GM12865 (cell line): ENCODE results near the gene ALDOA.
"Not testable (repeated sequence)": the region's sequence is repeated elsewhere in the genome, so short reads cannot be mapped to it uniquely, and the experiment has no call there.

Experiments
- DNase-seq: peaks from one replicate; pipeline ENCODE4 v3.0.0; 2010; ENCODE audit warnings: low read depth
- H3K4me3 ChIP-seq: 2 replicates; pipeline ENCODE4 v1.5.1; 2011; ENCODE audit warnings: mild to moderate bottlenecking, low read depth, low read length, control low read depth
- TF ChIP-seq, protein P1 (sequence below): IDR thresholded peaks from 2 replicates; pipeline ENCODE4 v1.5.1; 2011; ENCODE audit warnings: low read length, control low read depth, low read depth, inconsistent platforms; ENCODE audit not compliant: insufficient read depth; ENCODE audit errors: missing control alignments

ALDOA gene

DNA sequence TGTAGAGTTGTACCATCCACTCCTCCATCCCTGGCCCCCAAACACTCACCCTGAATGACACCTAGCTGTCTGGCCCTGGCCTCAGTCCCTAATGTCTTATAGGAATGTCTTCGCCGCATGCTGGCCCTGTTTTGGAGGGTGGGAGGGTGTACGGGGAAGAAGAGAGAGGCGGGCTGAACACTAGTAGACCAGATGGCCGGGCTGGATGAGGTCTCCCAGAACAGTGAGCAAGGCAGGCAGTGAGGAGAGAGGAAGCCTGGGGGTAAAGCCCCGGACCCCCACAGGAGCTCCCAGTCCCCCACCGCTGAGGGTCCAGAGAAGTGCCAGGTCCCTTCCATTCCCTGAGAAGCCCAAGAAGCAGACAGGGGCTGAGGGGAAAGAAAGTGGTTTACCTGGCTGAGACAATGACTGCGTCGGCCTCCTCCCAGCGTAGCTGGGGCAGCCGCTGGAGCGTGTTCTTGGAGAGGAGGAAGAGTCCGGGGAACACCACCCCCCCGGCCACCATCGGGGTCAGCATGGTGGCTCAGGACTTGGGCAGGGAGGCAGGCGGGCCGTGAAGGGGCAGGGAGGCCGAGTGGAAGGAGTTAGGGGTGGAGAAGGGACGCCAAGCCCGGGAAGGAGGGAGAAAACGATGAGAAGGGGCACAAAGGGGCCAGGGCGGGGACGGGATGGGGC lies 35.4 kb upstream of the ALDOA start:
- no peak overlapping the region for H3K4me3 ChIP-seq
- DNase-seq, result no peak

DNA sequence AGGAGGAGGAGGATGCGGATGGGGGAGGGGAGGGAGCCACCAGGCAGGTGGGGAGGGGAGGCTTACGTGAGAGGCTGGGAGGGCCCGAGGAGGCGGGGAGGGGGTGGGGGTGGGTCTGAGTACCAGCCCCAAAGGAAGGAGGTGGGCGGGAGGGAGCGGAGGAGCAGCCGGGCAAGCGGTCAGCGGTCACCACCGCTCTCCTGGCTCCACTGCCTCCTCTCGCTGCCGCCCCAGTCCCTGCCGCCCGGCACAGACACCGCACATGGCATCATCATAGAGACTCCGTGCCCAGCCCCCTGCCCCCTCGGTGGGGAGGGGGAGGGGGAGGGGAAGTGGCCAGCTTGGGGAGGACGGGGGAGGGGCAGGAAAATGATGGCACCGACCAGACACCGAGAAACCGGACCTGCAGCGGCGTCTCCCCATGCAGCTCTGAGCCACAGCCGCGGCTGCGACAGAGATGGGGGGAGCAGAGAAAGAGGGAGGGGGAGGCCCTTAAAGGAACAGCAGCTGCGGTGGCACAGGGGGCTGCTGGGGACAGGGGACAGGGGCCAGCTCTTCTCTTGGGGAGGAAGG lies 34.6 kb upstream of the ALDOA start, which contains the start of gene TLCD3B:
Gene TLCD3B, minus strand, starts transcription at position 431 of the 573 bp plus-strand sequence. CDS start 744 bp downstream, outside the sequence.
- no peak within 1 kb of the TSS for H3K4me3 ChIP-seq
- no peak for DNase-seq
- TF ChIP-seq, protein P1, sequence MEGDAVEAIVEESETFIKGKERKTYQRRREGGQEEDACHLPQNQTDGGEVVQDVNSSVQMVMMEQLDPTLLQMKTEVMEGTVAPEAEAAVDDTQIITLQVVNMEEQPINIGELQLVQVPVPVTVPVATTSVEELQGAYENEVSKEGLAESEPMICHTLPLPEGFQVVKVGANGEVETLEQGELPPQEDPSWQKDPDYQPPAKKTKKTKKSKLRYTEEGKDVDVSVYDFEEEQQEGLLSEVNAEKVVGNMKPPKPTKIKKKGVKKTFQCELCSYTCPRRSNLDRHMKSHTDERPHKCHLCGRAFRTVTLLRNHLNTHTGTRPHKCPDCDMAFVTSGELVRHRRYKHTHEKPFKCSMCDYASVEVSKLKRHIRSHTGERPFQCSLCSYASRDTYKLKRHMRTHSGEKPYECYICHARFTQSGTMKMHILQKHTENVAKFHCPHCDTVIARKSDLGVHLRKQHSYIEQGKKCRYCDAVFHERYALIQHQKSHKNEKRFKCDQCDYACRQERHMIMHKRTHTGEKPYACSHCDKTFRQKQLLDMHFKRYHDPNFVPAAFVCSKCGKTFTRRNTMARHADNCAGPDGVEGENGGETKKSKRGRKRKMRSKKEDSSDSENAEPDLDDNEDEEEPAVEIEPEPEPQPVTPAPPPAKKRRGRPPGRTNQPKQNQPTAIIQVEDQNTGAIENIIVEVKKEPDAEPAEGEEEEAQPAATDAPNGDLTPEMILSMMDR, result no peak

More for the DNA sequence above, 35.4 kb upstream of the ALDOA start:
- TF ChIP-seq, protein P1, result no peak

DNA sequence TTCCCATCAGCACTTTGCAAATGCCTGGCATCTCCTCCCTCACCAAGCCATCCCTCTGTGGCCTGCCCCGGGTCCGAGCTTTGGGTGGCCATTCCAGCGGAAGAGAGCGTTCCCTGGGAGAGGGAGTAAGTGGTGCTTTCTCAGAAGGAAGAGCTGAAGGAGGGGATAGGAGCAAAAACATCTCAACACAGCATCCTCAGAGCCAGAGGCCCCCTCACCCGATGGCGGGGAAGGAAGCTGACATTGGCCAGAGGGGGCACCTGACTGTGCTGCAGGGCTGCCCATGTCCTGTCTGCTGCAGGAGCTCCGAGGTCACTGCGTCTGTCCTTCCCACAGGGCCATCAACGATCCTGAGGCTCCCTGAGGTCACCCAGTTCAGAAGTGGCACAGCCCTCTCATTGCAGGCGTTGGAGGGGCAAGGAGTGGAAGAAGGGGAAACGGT lies 34.1 kb upstream of the ALDOA start:
- no peak overlapping the region for H3K4me3 ChIP-seq
- TF ChIP-seq, protein P1, result no peak
- DNase-seq, result no peak

DNA sequence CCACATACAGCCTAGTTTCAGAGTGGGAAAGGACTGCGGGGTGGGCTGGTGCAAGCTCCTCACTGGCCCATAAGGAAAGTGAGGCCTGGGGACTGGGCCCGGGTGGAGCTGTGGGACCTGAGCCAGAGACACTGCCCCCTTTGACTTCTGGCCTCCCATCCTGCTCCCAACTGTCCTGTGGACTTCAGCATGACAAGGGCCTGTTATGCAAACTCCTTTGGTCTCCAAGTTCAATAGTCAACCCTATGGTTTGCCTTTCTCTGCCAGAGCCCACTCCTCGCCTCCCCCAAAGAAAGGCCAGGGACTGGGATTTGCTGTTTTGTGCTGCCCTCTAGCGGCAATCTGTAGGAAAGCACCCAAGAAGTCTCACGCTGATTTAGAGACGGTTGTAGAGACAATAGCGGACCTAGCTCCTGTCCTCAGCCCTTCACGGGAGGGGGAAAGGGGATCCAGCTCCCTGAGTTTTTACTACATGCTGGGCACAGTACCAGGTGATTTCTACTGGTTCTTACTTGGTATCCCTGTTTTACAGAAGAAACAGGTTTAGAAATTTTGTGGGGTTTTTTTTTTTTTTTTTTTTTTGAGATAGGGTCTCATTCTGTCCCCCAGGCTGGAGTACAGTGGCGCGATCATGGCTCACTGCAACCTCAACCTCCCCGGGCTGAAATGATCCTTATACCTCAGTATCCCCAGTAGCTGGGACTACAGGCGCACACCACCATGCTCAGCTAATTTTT lies 33.3 kb upstream of the ALDOA start:
- no peak overlapping the region for H3K4me3 ChIP-seq
- TF ChIP-seq, protein P1, result peak; percentile 79
- DNase-seq, result peak; percentile 81

DNA sequence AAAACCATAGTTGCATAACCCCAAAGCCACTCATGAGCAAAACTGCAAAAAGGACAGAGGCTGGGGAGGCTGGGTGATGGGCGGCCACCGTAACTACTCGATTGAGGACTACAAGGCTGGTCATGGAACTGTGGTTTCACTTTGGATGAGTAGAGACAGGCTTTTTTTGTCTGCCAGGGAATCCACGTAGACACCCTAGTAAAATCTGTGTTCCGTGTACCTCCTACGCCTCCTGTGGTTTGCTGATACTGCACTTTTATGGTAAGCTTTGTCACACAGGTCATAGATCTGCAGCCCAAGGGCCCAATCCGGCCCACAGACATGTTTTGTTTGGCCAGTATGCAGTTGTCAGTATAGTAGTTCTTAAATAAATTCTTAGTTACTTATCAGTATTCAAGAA lies 32.3 kb upstream of the ALDOA start:
- DNase-seq, result peak; percentile 35
- TF ChIP-seq, protein P1, result no peak
- no peak overlapping the region for H3K4me3 ChIP-seq

DNA sequence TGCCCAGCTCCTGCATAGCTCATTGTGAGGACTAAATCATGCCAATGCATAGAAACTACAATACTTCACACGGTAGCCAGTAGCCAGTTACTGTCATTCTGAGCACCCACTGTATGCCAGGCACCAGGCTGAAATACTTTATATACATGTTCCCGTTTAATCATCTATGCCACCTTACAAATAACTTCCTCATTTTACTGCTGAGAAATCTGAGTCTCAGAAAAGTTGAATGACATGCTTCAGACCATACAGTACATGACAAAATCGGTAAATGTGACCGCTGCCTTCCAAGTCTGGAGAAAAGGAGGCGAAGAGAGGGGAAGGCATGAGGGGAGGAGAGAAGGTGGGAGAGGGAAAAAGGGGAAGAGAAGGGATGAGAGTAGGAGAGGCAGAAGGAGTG lies 25.3 kb upstream of the ALDOA start:
- H3K4me3 ChIP-seq, result no peak overlapping the region
- no peak for DNase-seq

DNA sequence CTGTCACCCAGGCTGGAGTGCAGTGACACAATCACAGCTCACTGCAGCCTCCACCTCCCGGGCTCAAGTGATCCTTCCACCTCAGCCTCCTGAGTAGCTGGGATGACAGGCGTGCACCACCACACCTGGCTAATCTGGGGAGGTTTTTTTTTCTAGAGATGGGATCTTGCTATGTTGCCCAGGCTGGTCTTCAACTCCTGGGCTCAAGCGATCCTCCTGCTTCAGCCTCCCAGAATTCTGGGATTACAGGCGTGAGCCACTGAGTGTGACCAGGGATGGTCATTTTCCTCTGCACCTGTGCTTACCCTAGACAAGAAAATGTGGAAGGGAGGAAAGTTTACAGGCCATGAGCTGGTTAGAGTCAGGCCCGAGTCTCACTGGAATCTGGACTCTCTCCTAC lies 24.9 kb upstream of the ALDOA start:
- not testable (repeated sequence) for H3K4me3 ChIP-seq, DNase-seq

More for the DNA sequence above, 25.3 kb upstream of the ALDOA start:
- TF ChIP-seq, protein P1, result no peak
